Forelimb muscle (tissue), 1 donor: ENCODE results near the gene VTI1A. TPM values are rescaled to one million over a fixed set of nuclear protein-coding genes. Genes with fewer than 3 reads are reported as not detected.

Experiments
- DNase-seq: peaks from one replicate; pipeline ENCODE4 v3.0.0-alpha.2; 2013; ENCODE audit warnings: low read depth
- polyA plus RNA-seq: library from polyadenylated mRNA; unstranded; fragments of 120-200 nt; gene quantifications from one replicate; pipeline ENCODE4 v1.2.1, GENCODE V29; 2013; ENCODE audit not compliant: insufficient read length

The VTI1A gene
- polyA plus RNA-seq, 1 donor, result 13.0 TPM

DNA sequence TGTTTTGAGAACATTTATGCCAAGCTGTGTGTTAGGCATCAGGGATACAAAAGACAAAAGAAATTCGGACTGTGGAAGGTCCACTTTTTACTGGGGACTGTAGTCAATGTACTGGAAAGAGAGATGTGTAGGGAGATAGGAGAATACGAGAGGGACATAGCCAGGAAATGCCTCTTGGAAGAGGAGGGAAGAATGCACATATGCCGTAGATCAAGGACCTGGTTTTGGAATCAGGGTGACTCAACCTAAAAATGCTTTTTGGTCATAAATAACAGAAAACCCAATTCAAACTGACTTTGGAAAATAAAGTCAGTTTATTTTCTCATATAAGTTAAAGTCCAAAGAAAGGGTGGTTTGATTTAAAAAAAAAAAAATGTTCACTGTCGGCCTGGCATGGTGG, 362.7 kb downstream of the VTI1A start:
- no peak for DNase-seq

DNA sequence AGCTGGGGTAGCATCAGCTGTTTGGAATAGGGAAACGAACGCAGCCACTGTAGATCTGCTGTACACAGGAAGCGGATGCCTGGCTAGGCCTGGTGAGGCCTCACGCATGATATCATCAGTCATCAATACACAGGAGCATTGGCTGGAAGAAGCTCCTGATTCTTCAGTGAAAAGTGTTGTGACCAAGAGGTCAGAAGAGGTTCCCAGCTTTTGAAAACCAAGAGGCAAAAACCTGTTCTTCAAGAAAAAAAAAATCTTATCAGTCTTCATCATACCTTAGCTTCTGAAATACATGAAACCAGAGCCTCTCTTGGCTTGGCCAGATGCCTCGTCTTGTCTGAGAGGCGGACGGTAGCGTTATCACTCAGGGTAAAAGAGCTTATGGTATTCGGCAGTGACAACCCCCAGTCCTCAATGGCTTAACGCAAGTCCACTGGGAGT, 363.7 kb downstream of the VTI1A start:
- no peak for DNase-seq

DNA sequence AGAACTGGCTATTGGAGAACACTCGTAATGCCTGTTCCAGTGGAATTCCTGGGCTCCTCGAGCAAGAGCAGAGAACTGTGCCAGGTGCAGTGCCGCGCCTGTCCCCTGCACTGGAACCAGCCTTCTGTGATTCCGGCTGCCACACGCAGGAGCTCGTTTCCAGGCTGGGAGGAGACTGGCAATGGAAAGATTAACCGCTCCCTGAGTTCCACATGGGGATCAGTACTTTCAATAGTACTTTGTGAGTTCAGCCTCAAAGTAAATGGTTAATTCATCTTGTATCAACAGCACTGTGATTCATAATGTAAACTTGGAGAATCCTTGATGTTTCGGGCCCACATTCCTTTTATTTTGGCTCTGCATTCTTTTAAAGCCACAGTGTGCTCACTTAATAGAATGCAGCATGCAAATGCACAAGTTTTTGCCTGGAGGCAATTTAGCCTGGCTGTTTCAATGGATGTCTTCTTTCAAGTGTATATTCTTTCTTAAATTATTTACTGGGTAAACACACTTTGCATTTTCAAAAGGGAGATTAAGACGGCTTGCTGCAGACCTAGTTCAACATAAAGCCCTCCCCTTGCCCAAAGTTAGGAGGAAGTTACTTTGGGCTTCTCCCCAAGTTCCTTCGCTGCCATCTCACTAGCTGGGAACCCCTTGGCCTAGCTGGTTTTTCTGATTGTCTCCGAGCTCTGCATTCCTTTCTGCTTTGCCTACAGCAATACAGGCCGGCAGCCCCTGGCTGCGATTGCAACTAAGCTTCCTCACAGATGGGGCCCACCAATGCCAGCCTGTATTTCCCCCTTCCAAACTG, 364.9 kb downstream of the VTI1A start:
- peak; percentile 68 for DNase-seq

DNA sequence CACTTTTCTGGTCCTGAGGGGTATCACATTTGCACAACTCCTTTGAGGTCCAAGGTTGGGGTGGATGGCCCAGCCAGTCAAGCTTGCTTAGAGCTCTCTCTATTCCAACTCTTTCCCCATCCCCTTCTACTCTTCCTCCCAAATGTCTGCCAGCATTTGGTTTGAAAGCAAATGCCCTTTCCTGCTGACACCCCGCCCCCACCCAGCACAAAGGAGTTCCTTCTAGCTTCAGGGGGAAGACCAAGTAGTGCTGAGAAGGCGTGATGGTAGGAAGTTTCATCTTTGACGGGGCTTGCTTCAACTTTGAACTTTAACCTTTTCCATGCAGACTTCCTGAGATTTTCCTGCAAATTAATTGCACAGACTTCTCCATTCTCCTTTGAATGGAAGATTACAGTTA, 365.6 kb downstream of the VTI1A start:
- DNase-seq, result no peak

DNA sequence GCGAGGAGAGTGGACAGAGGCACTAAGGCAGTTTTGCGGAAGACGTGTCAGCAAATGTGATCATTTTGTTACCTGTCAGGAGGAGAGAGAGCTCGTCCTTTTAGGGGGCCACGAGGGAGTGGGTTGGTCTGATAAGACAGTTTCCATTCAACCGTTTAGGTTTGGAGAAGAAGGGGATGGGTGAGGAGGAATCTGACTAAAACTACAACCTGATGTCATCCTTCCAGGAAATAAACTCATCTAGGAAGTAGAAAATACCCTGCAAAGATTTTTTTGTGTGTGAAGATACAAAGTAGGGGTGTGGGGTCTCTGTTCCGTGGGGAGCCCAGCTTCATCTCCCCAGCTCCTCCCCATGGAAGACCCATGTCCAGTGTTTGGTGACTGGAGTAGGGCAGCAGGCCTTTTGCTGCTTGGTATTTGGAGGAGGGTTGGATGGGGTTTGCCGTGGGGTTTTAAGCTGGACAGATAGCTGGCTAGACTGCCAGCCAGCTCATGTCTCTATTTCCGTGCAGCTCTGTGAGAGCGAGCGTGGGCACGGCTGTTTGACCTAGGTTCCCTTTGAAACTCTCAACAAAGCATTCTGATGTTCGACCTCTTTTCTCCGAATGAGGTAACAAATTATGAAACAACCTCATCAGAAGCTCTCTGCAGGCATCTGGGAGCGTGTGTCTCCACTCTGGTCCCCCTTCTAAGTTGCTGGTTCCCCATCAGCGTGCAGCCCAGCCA, 367.0 kb downstream of the VTI1A start:
- DNase-seq, result no peak

DNA sequence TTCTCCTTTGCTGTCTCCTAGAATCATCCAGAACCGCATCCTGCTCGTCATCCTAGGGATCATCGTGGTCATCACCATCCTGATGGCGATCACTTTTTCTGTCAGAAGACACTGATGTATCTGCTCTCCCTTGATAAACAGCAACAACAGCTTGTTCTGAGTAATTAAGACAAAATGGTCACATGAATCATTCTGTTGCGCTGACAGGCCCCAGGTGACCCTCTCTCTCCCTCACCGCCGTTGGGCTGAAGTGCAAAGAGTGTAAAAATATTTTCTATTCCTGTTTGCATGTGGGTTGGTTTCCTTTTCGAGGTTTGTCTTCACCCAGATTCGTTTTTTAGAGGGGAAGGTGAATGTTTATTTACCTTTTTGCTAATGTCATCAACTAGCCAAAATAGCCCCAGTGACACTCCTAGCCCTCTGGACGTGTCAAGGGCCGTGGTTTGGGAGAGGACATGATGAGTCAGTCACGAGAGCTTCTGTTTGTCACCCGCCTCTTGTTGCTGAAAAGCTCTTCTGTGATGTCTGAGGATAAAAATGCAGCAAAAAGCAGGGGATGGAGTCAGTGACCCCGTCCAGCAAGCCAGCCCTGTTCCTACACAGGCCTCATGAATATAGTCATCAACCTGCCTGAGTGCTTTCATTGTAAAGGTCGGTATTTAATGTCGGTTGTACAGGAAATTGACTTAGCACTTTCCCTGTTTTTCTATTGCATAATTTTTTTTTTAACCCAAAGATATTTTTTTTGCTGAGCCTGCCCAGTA, 368.4 kb downstream of the VTI1A start:
- DNase-seq, result no peak

DNA sequence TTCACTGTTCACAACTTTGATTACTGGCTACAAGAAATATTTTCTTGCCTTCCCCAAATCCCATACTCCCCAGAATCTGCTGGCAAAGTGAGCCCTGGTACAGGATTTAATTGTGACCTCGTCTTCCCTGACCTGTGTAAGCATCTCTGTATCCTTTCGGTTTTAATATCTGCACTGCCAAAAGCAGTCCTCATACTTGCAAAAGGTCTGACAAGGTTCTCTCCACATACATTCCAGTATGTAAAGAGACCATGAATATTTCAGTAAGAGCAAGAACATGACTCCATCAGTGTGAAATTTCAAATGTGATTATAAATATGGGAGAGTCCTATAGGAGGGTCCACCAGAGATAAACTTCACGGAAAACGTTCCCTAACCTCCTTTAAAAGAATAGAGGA, 369.0 kb downstream of the VTI1A start:
- DNase-seq, result no peak

DNA sequence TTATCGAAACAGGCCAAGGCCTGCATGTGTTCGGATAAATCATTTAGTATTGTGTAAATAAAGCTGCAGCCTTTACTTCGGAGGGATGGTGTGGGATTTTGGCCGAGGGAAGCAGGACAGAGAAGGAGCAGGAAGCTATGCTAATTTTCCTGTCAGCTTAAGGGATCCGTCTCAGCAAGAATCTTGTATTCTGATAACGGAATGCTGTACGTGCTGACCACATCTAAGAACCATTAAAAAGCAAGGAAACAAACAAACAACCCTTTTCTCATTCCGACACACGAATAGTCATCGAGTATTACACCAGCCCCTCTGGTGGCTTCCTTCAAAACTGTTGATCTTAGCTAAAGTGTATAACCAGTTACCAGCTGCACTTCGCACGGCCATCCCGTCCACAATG, 369.9 kb downstream of the VTI1A start:
- no peak for DNase-seq

DNA sequence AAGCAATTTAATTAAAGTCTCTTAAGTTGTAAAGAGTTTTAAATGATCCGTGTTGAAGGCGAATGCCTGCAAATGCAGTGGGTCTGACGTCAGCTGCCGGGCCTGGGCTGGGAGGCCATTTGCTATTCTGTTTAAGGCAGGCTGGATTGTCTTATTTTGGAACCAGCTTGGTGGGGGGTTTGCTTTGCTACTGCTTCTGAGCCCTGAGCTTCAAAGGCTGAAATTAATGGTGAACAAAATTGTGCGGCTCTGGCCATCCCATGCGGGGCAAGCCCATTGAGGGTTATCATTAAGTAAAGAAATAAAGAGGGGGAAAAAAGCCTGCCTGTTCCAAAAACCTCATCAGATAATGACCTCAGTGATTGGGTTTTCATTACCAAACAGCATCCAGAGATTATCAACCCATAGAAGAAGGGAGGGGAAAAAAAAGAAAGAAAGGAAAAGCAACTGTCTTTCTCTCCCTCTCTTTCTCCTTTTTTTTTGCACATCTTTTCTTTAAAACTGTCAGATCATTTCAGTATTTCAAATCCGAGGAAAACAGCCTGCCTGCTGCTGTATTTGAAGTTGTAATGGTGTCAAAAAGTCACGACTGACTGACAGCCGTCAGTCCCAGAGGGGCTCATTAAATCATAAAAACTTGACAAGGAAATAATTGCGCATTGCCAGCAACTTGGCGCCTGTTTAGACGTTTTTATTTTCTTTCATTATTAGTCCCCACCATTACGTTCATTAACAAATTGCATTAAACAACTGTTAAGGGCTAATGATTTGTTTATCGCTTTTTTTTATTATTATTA, 371.2 kb downstream of the VTI1A start:
- no peak for DNase-seq

DNA sequence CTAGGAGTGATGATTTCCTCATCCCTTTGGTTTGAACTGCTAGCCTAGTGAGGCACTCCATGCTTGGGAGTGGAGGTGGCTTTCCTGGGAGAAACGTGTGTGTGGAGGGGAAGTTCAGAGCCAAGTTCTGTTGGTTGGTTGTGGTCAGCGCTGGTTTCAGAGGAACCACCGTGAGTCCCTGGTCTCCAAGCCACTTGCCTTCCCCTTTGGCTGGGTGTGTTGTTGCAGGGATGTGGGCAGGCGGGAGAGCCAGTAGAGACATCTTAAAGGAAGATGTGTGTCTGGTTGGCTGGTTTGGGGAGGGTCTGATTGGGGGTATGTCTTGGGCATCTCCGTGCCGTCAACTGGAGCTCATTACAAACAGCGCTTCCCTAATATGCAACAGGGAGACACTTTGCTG, 372.2 kb downstream of the VTI1A start:
- no peak for DNase-seq

DNA sequence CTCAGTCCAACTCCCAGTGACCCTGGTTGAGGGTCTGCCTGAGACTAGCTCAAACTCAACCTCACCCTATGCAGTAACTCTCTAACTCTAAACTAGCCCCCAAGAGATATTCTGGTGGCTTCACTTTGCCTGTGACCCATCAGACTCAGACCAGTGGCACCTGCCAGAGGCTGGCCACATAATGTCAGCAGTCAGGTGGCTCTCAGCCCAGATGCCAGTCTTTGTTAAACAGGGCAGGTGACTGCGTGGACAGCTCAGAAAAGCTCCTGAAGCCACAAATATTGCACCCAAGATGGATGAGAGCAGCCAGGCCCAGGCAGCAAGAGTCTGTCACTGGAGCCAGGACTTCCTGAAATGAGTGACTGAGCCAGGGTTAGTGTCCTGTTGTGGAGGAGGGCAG, 373.3 kb downstream of the VTI1A start:
- DNase-seq, result no peak

DNA sequence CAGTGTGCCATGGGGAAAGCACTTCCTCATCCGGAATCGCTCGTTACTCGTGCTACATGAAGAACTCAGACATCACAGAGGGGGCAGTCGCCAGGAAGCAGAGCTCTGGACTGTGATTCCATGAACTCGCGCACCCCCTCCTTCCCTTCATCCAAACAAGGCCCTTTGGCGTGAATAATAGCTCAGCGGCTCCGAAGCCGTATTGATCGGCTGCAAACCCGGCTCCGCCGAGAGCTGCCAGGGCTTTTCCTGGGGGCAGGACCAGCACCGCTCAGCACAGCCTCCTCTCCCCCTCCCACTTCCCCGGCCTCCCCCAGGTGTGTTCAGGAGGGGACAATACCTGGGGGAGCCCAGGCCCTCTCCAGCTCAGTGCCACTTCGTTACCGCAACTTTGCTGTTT, 374.0 kb downstream of the VTI1A start:
- no peak for DNase-seq

DNA sequence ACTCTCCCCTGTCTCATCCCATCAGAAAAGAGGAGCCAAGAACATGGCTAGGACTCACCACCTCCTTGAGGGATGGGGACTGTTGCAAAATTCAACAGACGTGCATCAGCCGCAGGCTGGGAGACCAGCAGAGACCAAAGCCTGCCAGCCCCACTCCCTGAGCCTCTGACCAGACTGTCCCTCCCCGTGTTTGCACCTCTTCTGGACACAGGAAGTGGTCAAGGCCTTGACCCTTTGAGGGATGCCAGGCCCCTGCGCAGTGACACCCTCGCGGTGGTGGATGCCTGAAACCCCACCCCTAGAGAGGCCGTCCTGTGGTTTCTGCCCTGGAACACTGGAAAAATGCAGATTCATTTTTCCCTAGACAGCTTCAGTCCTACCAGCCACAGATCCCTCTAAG, 374.6 kb downstream of the VTI1A start:
- DNase-seq, result no peak

DNA sequence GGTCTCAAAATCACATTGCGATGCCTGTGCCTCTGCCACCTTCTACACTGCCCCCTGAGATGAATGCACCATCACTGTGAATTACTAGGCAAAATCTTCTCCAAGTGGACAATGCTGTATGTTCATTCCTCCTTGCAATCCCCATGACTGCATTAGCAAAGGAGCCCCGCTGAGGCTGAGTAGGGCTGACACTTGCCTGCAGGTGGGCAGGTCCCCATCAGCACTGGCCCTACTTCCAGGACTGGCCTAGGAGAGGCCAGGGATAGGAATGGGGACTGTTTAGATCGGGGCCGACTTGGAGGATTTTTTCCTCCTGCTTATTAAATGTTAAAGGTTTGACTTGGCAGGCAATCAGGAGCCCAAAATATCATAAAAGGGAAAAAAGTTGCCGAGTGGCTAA, 376.0 kb downstream of the VTI1A start:
- no peak for DNase-seq

DNA sequence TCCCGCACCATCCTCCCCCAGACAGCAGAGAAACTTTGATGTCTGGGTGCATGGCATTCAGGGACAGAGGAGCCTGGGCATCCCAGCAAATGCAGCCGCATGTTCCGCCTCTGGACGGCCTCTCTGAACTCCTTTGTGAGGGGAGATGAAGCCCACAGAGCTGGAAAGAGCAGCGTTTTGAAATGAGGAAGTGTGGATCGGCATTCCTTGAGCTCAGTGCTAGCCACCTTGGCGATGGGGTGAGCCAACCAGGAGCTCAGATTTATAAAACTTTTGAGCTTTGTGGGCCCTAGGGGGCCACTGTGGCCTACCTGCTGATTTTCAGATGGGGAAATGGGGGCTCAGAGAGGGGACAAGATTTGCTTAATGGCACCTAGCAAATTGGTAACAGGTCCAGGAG, 376.6 kb downstream of the VTI1A start:
- DNase-seq, result no peak

DNA sequence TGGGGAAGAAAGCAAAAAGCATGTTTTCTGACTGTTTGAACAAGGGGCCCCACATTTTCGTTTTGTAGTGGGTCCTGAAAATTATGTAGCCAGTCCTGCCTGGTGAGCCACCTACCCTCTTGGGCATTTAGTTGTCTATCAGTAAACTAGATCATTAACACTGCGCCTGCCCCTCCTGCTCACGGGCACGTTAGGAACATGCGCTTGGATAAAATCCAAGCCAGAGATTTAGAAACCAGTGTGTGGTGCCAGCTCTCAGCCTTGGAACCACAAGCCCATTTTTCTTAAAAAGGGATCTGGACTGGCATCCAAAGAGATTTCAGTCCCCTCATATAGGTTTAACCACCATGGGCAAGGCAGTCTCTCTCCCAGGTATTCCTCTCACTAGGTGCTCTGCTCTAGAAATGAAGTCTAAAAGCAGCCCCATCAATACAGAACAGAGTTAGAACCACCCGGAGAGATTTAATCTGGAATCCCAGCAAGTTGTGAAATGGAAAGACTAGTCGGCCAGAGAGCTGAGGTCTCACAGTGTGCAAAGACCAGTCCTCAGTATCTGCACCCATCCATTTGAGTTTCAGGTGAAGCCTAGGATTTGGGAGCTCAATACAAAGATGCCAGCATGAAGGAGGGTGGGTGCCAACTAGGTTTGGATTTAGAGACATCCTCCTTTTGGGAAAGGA, 379.1 kb downstream of the VTI1A start:
- no peak for DNase-seq

DNA sequence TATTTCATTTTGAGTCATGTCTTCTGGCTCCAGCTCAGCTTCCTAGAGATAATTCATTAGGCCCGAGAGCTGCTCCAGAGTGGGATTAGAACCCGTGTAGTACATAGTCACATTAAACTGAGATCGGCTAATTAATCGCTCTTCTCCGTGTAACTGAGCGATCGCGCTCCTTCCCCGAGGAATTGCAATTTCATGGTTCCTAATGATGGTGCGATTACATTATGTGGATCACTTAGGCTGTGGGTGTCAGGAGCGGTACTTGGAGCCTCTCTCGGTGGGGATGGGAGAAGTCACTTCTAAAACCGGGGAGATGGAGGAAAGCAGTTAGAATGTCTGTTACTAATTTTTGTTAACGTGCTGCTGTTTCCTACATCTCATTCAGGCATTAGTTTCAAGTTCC, 380.1 kb downstream of the VTI1A start:
- DNase-seq, result no peak

DNA sequence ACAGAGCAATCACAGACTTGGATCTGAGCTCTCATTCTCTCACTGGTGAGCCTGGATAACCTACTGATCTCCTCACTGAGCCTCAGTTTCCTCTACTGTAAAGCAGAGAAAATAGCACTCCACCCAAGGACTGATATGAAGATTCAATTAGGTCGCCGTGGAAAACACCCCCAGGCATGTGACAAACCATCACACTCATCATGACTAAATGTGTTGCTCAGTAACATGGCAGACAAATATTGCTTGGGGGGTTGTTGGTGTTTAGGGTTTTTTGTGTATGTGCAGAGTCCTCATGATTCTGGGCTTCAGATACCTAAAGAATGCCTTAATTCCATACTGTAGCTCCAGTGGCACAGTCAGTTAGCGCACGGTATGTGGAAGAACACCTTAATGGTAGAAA, 380.9 kb downstream of the VTI1A start:
- no peak for DNase-seq

DNA sequence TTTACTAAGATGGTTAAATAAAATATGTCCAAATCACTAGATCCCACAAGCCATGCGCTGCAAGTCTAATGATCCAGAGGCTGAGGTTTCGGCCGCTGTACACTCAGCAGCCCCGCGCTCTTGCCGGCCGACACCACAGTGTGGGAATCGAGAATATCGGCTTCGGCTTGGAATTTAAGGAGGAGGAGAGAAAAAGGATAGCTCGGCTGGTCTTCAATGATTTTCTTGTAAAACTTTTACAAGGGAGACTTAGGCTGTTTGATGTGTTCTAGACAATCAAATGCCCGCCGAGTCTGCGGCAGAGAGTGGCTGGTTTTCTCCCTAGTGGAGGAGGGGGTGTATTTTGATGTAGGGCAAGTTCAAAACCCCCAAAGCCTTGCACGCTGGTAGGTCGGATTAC, 384.8 kb downstream of the VTI1A start:
- DNase-seq, result no peak

DNA sequence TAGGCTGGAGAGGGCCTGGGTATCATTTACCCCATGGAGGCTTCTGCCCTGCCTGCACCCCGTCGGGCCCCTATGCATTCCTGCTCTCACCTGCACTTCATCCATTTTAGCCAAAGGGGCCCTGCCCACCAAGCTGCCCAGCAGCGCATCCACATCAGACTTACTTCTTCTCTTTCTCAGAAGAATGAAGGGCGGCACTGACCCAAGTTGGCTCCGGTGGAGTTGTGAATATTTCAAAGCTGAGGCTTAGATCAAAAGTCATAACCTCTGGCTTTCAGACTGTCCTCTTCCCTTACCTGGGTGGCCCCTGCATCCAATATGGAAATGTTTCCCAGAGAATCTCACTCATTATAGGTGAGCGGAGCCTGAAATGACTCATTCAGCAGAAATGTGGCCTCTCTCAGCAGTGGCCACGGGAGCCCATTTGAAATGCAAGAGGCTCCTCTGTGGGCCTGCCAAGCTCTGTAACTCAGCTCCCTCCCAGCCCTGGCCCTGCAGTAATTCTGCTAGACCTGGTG, 385.4 kb downstream of the VTI1A start:
- no peak for DNase-seq

DNA sequence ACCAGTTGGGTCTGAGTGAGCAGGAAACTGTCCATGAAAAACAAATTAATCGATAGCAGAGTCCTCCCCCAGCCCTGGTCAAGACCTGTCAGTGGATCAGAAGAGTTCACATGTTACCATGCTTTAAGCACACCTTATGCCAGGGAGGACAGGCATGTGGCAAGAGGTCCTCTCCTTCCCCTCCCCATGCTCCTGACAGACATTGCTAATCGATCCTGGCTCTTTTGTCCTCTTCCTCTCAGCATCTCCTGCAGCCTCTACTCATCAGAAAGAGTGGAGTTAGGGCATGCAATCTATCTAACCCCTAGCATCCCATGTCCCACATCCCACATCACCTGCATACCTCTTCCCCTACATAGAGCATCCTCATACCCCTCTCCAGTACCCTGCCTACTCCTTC, 385.9 kb downstream of the VTI1A start:
- DNase-seq, result no peak
